Urinary bladder (tissue), 4 donors: ENCODE data around the gene SERINC3. TPM values are rescaled to one million over a fixed set of nuclear protein-coding genes. Genes with fewer than 3 reads are reported as not detected.
"Not testable (repeated sequence)": the region's sequence is repeated elsewhere in the genome, so short reads cannot be mapped to it uniquely, and the experiment has no call there.

ENCODE experiments used
- DNase-seq: peaks from one replicate; pipeline ENCODE4 v3.0.0-alpha.2; 2015; ENCODE audit errors: extremely low spot score
- H3K27ac ChIP-seq: one replicate; pipeline ENCODE4 v1.5.1; 2013; ENCODE audit warnings: low read depth, mild to moderate bottlenecking, moderate library complexity
- H3K36me3 ChIP-seq: one replicate; pipeline ENCODE4 v1.6.1; 2013; ENCODE audit warnings: mild to moderate bottlenecking, moderate library complexity; ENCODE audit not compliant: insufficient read depth
- H3K4me1 ChIP-seq: one replicate; pipeline ENCODE4 v1.6.1; 2013; ENCODE audit warnings: mild to moderate bottlenecking, moderate library complexity; ENCODE audit not compliant: insufficient read depth
- H3K4me3 ChIP-seq: one replicate; pipeline ENCODE4 v1.5.1; 2013; ENCODE audit warnings: low read depth, low read length
- WGBS: extraction: QIAGEN DNeasy Blood & Tissue Kit; methylation state at CpG from one replicate; pipeline ENCODE4 v1.1.7; 2013; 5-methylcytosine and 5-hydroxymethylcytosine counted together
- polyA plus RNA-seq: library from polyadenylated mRNA; stranded (reverse); fragments of 200-250 nt; gene quantifications from one replicate; pipeline ENCODE4 v1.2.3, GENCODE V29; 2013
- total RNA-seq: library from RNA; depleted of rRNA; stranded (reverse); fragments of >200 nt; gene quantifications from one replicate; pipeline ENCODE4 v1.2.3, GENCODE V29; 2014
- donor health status: healthy with polysubstance abuse.
- donor health status: healthy.

SERINC3 gene
- total RNA-seq, result 73.9 TPM
- polyA plus RNA-seq, result 93.4 TPM

DNA sequence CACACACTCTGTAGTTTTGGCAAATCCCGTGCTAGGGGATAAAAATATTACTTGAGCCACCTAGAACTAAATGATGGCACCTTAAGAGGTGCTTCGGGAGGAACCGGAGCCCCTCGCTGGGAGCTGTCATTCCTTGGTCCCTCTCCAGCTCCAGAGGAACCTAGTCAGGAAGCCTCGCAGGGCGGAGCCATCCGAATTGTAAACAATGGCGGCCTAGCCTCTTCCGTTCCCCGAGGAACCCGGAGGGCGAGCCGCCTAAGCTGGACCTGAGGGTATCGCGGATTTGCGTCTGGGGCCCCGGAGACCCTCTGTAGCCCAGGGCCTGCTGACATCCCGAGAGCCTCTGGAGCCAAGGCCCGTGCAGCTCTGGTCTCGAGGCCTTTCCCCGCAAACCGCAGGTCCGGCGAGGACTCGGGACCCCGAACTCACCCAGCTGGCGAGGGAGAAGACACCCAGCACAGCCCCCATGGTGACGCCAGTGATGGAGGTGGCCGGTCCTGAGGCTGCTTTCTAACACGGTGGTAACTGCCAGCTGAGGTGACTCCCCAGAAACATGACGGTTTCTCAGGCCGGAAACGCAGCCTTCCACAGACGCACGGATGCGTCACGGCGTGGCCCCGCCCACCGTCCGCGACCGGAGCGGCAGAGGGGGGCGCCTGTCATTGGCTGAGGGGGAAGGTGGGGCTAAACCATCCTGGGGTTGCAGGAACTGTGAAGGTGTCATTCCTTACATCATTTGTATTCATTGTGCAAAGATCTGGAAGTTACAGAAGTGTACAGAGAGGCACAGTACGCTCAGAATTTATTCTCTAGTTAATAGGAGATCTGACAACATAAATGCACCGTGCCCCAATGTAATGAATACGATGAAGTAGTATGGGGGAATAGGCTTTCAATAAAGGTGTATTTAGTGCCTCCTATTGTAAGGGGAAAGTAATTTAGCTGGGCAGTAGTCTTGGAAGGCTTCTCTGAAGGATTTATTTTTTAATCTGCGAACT is at the start of gene SERINC3:
TSS of gene SERINC3 (minus strand) at position 587 of the 998 bp plus-strand sequence. CDS start at position 468, 119 bp downstream.
- peaks cover 6% of the 10 kb centered on the region for H3K4me1 ChIP-seq
- under 1% methylated on average over 49 of the region's 49 CpGs for WGBS
- peak within 1 kb of the TSS; percentile 98 for H3K27ac ChIP-seq
- H3K4me3 ChIP-seq, result peak within 1 kb of the TSS; percentile 67
- peak; percentile 86 for DNase-seq
- H3K36me3 ChIP-seq, result no peaks in the 10 kb centered on the region

DNA sequence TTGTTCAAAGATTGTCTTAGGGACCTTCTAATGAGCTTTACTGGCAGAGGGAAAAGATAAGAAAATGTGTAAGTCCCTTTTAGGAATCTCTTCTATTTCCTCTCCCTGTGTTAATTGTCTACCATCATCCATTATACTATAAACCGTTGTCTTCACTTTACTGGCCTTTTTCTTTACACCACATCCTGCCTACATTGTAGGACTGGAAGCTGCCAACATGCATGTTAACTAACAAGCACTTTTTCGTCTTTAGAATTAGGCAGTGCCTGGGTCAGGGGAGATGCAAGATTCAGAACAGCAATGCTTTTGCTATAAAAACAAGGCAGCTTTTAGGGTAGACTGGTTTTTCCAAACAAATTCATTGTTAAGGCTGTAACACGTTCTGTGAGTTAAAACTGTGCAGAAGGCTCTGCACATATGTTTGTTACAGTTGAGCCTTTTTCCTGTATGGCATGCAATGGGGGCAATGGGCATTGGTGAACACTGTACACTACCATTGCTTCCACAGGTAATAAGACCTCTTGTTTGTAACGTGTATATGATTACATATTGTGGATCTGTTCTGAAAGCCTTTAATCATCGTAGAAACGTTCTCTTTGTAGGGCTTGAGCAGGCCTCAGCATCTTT is 49.6 kb upstream of the SERINC3 start:
- 58% methylated on average over 6 of the region's 6 CpGs for WGBS
- Histone ChIP-seq H3K4me1 (no peaks in the 10 kb centered on the region), H3K36me3 (no peaks in the 10 kb centered on the region)

DNA sequence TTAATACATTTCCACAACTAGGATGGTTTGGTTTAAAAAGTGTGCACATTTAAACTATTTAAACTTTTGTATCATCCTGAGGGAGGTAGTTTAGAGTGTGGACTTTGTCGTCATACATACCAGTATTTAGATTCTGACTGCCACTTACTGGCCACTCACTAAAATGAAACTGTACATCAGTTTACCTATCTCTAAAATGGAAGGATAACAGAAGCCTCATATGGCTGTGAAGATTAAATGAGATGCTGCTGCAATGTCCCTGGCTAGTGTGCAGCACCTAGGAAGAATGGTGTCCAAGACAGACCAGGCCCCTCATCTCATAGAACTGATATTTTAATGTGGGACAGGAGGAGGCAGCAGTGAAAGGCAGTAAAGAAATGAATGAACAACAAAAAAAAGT is 48.5 kb upstream of the SERINC3 start:
- H3K36me3 ChIP-seq, result no peaks in the 10 kb centered on the region
- no peaks in the 10 kb centered on the region for H3K4me1 ChIP-seq
- DNase-seq, result no peak
- H3K27ac ChIP-seq, result no peak overlapping the region
- no peak overlapping the region for H3K4me3 ChIP-seq
- 91% methylated on average over 1 of the region's 1 CpG for WGBS

More for the DNA sequence above, 49.6 kb upstream of the SERINC3 start:
- Histone ChIP-seq H3K27ac (no peak overlapping the region), H3K4me3 (no peak overlapping the region)
- DNase-seq, result no peak

GRCh38 chr20:44566811-44567210 is 44.9 kb upstream of the SERINC3 start:
- Histone ChIP-seq H3K36me3 (no peaks in the 10 kb centered on the region), H3K4me3 (no peak overlapping the region), H3K27ac (no peak overlapping the region), H3K4me1 (no peaks in the 10 kb centered on the region)
- no peak for DNase-seq

- Histone ChIP-seq H3K4me1 (no peaks in the 10 kb centered on the region), H3K27ac (no peak overlapping the region), H3K4me3 (no peak overlapping the region), H3K36me3 (no peaks in the 10 kb centered on the region)
- 90% methylated on average over 3 of the region's 3 CpGs for WGBS
- DNase-seq, result no peak
Observed at GRCh38 chr20:44566018-44566417, 44.1 kb upstream of the SERINC3 start.

- no peak overlapping the region for H3K4me3 ChIP-seq
- no peaks in the 10 kb centered on the region for H3K36me3 ChIP-seq
- no peaks in the 10 kb centered on the region for H3K4me1 ChIP-seq
- no peak for DNase-seq
- no peak overlapping the region for H3K27ac ChIP-seq
Observed at GRCh38 chr20:44561876-44562275, 40.0 kb upstream of the SERINC3 start.

DNA sequence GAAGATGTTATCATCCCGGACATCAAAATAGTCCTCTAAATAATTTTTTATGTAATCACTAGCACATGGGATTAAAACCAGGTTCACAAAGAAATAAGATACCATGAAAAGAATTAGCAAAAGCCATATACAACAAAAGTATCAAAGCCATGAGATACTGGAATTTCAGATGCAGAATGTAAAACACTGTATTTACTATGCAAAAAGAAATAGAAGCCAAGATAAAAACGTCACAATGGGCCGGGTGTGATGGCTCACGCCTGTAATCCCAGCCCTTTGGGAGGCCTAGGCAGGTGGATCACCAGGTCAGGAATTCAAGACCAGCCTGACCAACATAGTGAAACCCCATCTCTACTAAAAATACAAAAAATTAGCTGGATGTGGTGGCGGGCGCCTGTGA is 38.9 kb upstream of the SERINC3 start:
- not testable (repeated sequence) for H3K27ac ChIP-seq, H3K4me1 ChIP-seq
- 88% methylated on average over 6 of the region's 6 CpGs for WGBS

GRCh38 chr20:44560229-44560628 is 38.4 kb upstream of the SERINC3 start:
- H3K27ac ChIP-seq, result no peak overlapping the region
- 95% methylated on average over 2 of the region's 2 CpGs for WGBS
- H3K36me3 ChIP-seq, result no peaks in the 10 kb centered on the region
- no peak overlapping the region for H3K4me3 ChIP-seq
- no peaks in the 10 kb centered on the region for H3K4me1 ChIP-seq
- no peak for DNase-seq

More for the DNA sequence above, 38.9 kb upstream of the SERINC3 start:
- not testable (repeated sequence) for H3K4me3 ChIP-seq, DNase-seq, H3K36me3 ChIP-seq

GRCh38 chr20:44559302-44559701 is 37.4 kb upstream of the SERINC3 start:
- H3K27ac ChIP-seq, result no peak overlapping the region
- DNase-seq, result no peak
- H3K36me3 ChIP-seq, result no peaks in the 10 kb centered on the region
- no peaks in the 10 kb centered on the region for H3K4me1 ChIP-seq
- H3K4me3 ChIP-seq, result no peak overlapping the region

DNA sequence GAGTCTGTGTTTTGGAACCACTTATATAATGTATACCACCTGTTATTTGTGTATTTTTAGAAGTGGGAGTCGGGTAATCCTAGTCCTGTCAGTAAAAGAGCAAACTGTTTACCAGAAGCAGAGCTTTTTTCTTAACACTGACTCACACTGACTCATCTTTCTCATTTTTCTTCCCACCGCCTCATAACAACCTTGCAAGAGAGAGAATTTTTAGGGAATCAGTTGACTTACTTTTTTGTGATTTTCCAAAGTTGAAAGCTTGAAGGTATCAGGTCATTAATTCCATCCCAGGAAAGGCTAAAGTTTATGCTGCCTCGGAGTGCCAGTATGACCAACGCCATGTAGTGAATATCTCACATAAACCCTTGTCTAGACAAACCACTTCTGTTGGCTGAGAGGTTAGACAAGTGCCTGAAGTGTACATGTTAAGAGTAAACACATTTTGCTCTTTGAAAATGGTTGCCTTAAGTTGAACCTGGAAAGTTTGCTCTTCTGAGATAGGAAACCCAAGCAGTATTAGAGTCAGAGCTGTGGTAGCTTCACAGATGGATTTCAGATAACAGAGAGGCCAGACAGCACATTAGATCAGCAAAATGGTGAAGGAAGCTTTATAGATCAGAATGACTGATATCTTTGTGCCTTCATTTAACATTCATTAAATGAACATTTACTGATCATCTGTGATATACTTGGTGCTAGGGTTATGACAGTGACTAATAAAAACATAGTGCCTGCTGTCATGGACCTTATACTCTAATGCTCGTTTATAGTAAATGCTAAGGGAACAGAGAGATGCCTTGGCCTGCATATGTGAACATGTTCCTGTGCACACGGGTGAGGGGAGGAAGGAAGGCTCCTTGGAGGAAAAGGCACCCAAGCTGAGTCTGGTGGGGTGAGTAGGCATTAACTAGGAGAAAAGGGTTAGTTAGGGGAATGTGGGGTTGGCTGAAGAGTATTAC is 31.4 kb upstream of the SERINC3 start:
- Histone ChIP-seq H3K4me1 (no peaks in the 10 kb centered on the region), H3K4me3 (no peak overlapping the region), H3K27ac (peak overlapping the region; percentile 71), H3K36me3 (no peaks in the 10 kb centered on the region)
- WGBS, result 23% methylated on average over 6 of the region's 6 CpGs
- DNase-seq, result no peak

GRCh38 chr20:44552568-44552949 is 30.7 kb upstream of the SERINC3 start:
- no peaks in the 10 kb centered on the region for H3K4me1 ChIP-seq
- WGBS, result 35% methylated on average over 3 of the region's 3 CpGs
- H3K36me3 ChIP-seq, result no peaks in the 10 kb centered on the region
- H3K4me3 ChIP-seq, result no peak overlapping the region
- no peak overlapping the region for H3K27ac ChIP-seq
- DNase-seq, result no peak

DNA sequence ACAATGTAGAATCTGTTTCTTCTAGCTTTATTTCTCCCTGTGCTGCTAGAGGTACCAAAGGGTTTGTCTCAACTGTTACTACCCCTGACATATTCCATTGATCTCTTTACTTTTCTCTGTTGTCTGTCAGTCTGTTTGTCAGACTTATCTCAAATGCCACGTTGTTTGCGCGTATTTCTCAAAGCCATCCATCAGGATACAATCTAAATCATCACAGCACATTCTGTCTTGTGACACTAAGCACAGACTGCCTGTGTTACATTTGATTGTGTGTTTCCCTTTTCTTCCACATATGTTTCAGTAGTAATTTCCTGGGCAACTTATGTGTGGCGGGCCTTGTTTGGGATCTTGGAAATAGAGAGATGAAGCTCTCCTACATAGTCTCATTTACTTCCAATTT is 30.2 kb upstream of the SERINC3 start:
- no peaks in the 10 kb centered on the region for H3K36me3 ChIP-seq
- H3K4me1 ChIP-seq, result no peaks in the 10 kb centered on the region
- WGBS, result 86% methylated on average over 4 of the region's 4 CpGs
- no peak overlapping the region for H3K27ac ChIP-seq
- H3K4me3 ChIP-seq, result no peak overlapping the region
- no peak for DNase-seq

DNA sequence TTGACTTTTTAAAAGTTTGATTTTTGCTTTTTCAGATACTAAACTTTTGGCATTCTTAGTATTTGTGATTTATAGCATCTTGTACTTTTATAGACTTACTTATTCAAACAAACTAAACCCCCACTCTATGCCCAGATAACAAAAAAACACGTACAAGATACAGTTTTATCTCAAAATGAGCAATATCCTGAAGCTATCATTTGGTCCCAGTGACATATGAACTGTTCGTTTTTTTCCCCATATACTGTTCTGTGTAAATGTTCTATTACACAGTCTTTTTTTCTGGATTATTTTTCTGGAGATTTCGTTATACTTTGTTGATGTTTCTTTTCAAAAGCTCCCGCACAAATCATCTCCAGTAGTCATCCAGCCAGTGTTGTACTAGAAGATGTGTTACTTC is 27.3 kb upstream of the SERINC3 start:
- 16% methylated on average over 4 of the region's 4 CpGs for WGBS
- no peaks in the 10 kb centered on the region for H3K36me3 ChIP-seq
- no peak for DNase-seq
- H3K4me3 ChIP-seq, result no peak overlapping the region
- no peaks in the 10 kb centered on the region for H3K4me1 ChIP-seq
- H3K27ac ChIP-seq, result no peak overlapping the region
